COLO668 (cell line): Measurements from ENCODE around the gene SH3PXD2A.
"Not testable (repeated sequence)": the region's sequence is repeated elsewhere in the genome, so short reads cannot be mapped to it uniquely, and the experiment has no call there.

Experiments used
- DNase-seq: peaks from one replicate; lab custom pipeline; 2025; ENCODE audit not compliant: unreplicated experiment; lab: John Stamatoyannopoulos, UW

The SH3PXD2A gene

GRCh38 chr10:103632871-103633270, 222.5 kb downstream of the SH3PXD2A start:
- not testable (repeated sequence) for DNase-seq

- no peak for DNase-seq
These were observed 223.1 kb downstream of the SH3PXD2A start for GRCh38 chr10:103632247-103632642.

- no peak for DNase-seq
These were observed 225.2 kb downstream of the SH3PXD2A start for GRCh38 chr10:103630156-103630555.

- no peak for DNase-seq
These were observed 225.8 kb downstream of the SH3PXD2A start for GRCh38 chr10:103629581-103629980.

GRCh38 chr10:103627893-103628292, 227.5 kb downstream of the SH3PXD2A start:
- no peak for DNase-seq

- DNase-seq = peak; percentile 1
These were observed 228.1 kb downstream of the SH3PXD2A start for GRCh38 chr10:103627111-103627892.

GRCh38 chr10:103626178-103626577, 229.2 kb downstream of the SH3PXD2A start:
- no peak for DNase-seq

- no peak for DNase-seq
These were observed 232.3 kb downstream of the SH3PXD2A start for GRCh38 chr10:103622935-103623574.

GRCh38 chr10:103622286-103622685, 233.1 kb downstream of the SH3PXD2A start:
- no peak for DNase-seq

- DNase-seq = no peak
These were observed 233.6 kb downstream of the SH3PXD2A start for GRCh38 chr10:103621783-103622125.

- no peak for DNase-seq
These were observed 234.2 kb downstream of the SH3PXD2A start for GRCh38 chr10:103620891-103621782.

- no peak for DNase-seq
These were observed 235.0 kb downstream of the SH3PXD2A start for GRCh38 chr10:103620352-103620740.

GRCh38 chr10:103619424-103620351, 235.7 kb downstream of the SH3PXD2A start:
- no peak for DNase-seq

- DNase-seq = no peak
These were observed 236.6 kb downstream of the SH3PXD2A start for GRCh38 chr10:103618575-103619423.

- DNase-seq = no peak
These were observed 237.6 kb downstream of the SH3PXD2A start for GRCh38 chr10:103617602-103618385.

GRCh38 chr10:103616705-103617601, 238.4 kb downstream of the SH3PXD2A start:
- DNase-seq = no peak

- no peak for DNase-seq
These were observed 240.8 kb downstream of the SH3PXD2A start for GRCh38 chr10:103614306-103615158.
